Epithelial cell of esophagus (primary cell): ENCODE measurements around the gene ZNF365.

Experiments
- DNase-seq: peaks from one replicate; pipeline ENCODE4 v3.0.0; 2010; ENCODE audit warnings: low read depth
- H3K4me3 ChIP-seq: 2 replicates; pipeline ENCODE4 v1.5.1; 2011; ENCODE audit warnings: mild to moderate bottlenecking, low read length, control low read depth
- CTCF ChIP-seq: IDR thresholded peaks from 2 replicates; pipeline ENCODE4 v1.5.1; 2011; ENCODE audit warnings: low read depth, mild to moderate bottlenecking, low read length, control low read depth, inconsistent platforms; ENCODE audit not compliant: insufficient read depth; ENCODE audit errors: missing control alignments

ZNF365 gene

GRCh38 chr10:62446627-62447026, 72.5 kb downstream of the ZNF365 start:
- H3K4me3 ChIP-seq, result no peak overlapping the region
- no peak for DNase-seq
- no peak for TF ChIP-seq CTCF

- TF ChIP-seq CTCF, result no peak
- no peak overlapping the region for H3K4me3 ChIP-seq
- DNase-seq, result no peak
Observed at GRCh38 chr10:62450912-62451610, 76.9 kb downstream of the ZNF365 start.

GRCh38 chr10:62451611-62451975, 77.4 kb downstream of the ZNF365 start:
- peak; percentile 21 for DNase-seq
- no peak overlapping the region for H3K4me3 ChIP-seq
- no peak for TF ChIP-seq CTCF
